Mesenchymal stem cell (in vitro differentiated cells and primary cell): ENCODE measurements around the gene MRNIP.

ENCODE experiments used
- DNase-seq: peaks from one replicate; pipeline ENCODE4 v3.0.0-alpha.2; 2013
- H2AFZ ChIP-seq: one replicate; pipeline ENCODE4 v1.6.1; 2013; ENCODE audit warnings: low read depth, mild to moderate bottlenecking, control low read depth, inconsistent platforms, low read length, moderate library complexity
- H2AK5ac ChIP-seq: 2 replicates; pipeline ENCODE4 v1.6.1; 2013; ENCODE audit warnings: low read length, moderate library complexity, mild to moderate bottlenecking, inconsistent platforms; ENCODE audit not compliant: severe bottlenecking
- H2BK120ac ChIP-seq: one replicate; pipeline ENCODE4 v1.6.1; 2013; ENCODE audit warnings: low read depth, mild to moderate bottlenecking, inconsistent platforms, low read length, moderate library complexity
- H2BK12ac ChIP-seq, 2 experiments: one replicate each; pipeline ENCODE4 v1.6.1; 2013; ENCODE audit warnings: inconsistent platforms in 2 of 2, low read length in 2 of 2, mild to moderate bottlenecking in 2 of 2, moderate library complexity in 2 of 2, control low read depth in 1 of 2
- H2BK15ac ChIP-seq: one replicate; pipeline ENCODE4 v1.6.1; 2013; ENCODE audit warnings: mild to moderate bottlenecking, low read depth, inconsistent platforms; ENCODE audit not compliant: poor library complexity, severe bottlenecking
- H2BK5ac ChIP-seq: 2 replicates; pipeline ENCODE4 v1.6.1; 2013; ENCODE audit warnings: low read depth, mild to moderate bottlenecking, low read length, control low read depth, inconsistent platforms; ENCODE audit not compliant: poor library complexity, severe bottlenecking
- H3K14ac ChIP-seq, 2 experiments: one replicate each; pipeline ENCODE4 v1.6.1; 2013; ENCODE audit warnings: inconsistent platforms in 2 of 2, low read length in 2 of 2, control low read depth in 1 of 2, mild to moderate bottlenecking in 1 of 2, moderate library complexity in 1 of 2
- H3K18ac ChIP-seq, 2 experiments: one replicate each; pipeline ENCODE4 v1.6.1; 2013; ENCODE audit warnings: inconsistent platforms in 2 of 2, low read length in 2 of 2, control low read depth in 1 of 2, low read depth in 1 of 2, mild to moderate bottlenecking in 1 of 2
- H3K23ac ChIP-seq, 2 experiments: one replicate each; pipeline ENCODE4 v1.6.1; 2013; ENCODE audit warnings: inconsistent platforms in 2 of 2, low read length in 2 of 2, mild to moderate bottlenecking in 2 of 2, moderate library complexity in 2 of 2, control low read depth in 1 of 2
- H3K27ac ChIP-seq: 2 replicates; pipeline ENCODE4 v1.5.1; 2013; ENCODE audit warnings: mild to moderate bottlenecking, moderate library complexity, low read length, control low read depth, inconsistent platforms; ENCODE audit not compliant: poor library complexity, severe bottlenecking
- H3K27me3 ChIP-seq, 2 experiments: 2 replicates each; pipeline versions ENCODE4 v1.6.1 to v1.7.0; 2013; ENCODE audit warnings: low read length in 2 of 2, mild to moderate bottlenecking in 2 of 2, moderate library complexity in 2 of 2, control low read depth in 1 of 2, inconsistent platforms in 1 of 2; ENCODE audit not compliant: control insufficient read depth in 1 of 2, insufficient read depth in 1 of 2
- H3K36me3 ChIP-seq, 2 experiments: 2 replicates each; pipeline versions ENCODE4 v1.6.1 to v1.7.0; 2013; ENCODE audit warnings: low read length in 2 of 2, control low read depth in 1 of 2, inconsistent platforms in 1 of 2, low read depth in 1 of 2, mild to moderate bottlenecking in 1 of 2; ENCODE audit not compliant: insufficient read depth in 2 of 2, control insufficient read depth in 1 of 2
- H3K4ac ChIP-seq, 2 experiments: one replicate each; pipeline ENCODE4 v1.6.1; 2013; ENCODE audit warnings: inconsistent platforms in 2 of 2, low read length in 2 of 2, mild to moderate bottlenecking in 2 of 2, moderate library complexity in 2 of 2, control low read depth in 1 of 2, low read depth in 1 of 2
- H3K4me1 ChIP-seq: 2 replicates; pipeline ENCODE4 v1.6.1; 2013; ENCODE audit warnings: low read depth, low read length, control low read depth; ENCODE audit not compliant: control insufficient read depth, insufficient read depth
- H3K4me2 ChIP-seq: 2 replicates; pipeline ENCODE4 v1.6.1; 2013; ENCODE audit warnings: low read length, mild to moderate bottlenecking, inconsistent platforms; ENCODE audit not compliant: poor library complexity, severe bottlenecking
- H3K4me3 ChIP-seq, 2 experiments: 2 replicates each; pipeline versions ENCODE4 v1.5.1 to v1.7.0; 2013; ENCODE audit warnings: low read length in 2 of 2, mild to moderate bottlenecking in 2 of 2, control low read depth in 1 of 2, low read depth in 1 of 2; ENCODE audit not compliant: insufficient read depth in 1 of 2
- H3K79me1 ChIP-seq: replicated peaks from 2 replicates; pipeline ENCODE4 v1.6.1; 2013; ENCODE audit warnings: mild to moderate bottlenecking, control low read depth, low read length, inconsistent platforms; ENCODE audit not compliant: poor library complexity, severe bottlenecking
- H3K9ac ChIP-seq: 2 replicates; pipeline ENCODE4 v1.7.0; 2013; ENCODE audit warnings: mild to moderate bottlenecking, low read length, moderate library complexity
- H3K9me3 ChIP-seq: 2 replicates; pipeline ENCODE4 v1.7.0; 2013; ENCODE audit warnings: mild to moderate bottlenecking, low read length; ENCODE audit not compliant: control insufficient read depth
- H4K8ac ChIP-seq: one replicate; pipeline ENCODE4 v1.6.1; 2013; ENCODE audit warnings: inconsistent platforms, mild to moderate bottlenecking, low read length, moderate library complexity
- H4K91ac ChIP-seq: one replicate; pipeline ENCODE4 v1.6.1; 2013; ENCODE audit warnings: mild to moderate bottlenecking, low read length, inconsistent platforms
- WGBS: methylation state at CpG from one replicate; pipeline ENCODE4 v1.1.7; 2013; ENCODE audit warnings: mixed read lengths; 5-methylcytosine and 5-hydroxymethylcytosine counted together

The MRNIP gene

DNA sequence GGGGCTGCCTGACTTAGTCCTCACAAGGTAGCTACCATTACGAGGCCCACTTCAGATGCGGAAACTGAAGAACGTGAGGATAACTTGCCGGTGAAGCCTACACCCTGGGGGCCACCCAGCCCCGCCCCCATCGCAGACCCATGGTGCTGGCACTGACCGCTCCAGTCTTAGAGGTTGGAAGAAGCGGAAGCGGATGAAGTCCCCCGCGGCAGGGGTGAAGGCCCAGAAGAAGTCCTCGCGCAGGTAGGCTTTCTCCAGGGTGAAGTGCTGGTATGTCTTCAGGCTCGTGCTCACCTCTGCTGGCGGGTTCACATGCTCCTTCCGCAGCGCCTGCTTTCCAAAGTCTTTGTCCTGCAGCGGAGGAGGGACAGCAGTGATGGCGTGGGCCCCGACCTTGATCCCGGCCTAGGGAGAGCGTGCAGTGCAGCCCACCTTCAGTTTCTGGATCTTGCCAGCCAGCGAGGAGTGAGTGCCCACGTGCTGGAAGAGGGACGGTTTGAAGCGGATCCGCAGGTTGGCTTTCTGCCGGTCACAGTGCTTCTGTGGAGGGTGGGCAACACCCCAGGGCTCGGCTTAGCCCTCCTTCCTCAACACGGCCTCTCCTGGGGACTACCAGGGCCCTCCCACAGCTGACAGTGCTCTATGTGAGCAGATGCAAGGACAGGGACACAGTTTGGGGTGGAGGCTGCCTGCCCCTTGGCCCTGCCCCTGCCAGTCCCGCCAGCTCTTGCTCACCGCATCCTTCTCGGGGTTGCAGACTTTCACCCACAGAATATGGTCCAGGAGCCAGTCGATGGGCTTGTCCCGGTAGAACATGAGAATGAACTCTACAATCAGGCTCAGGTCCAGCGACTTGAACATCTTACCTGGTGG, 59.6 kb downstream of the MRNIP start:
- H3K14ac ChIP-seq, result no peak overlapping the region
- no peaks in the 10 kb centered on the region for H3K9me3 ChIP-seq
- H2AK5ac ChIP-seq, result no peak overlapping the region
- H3K18ac ChIP-seq, result no peak overlapping the region
- no peak overlapping the region for H3K9ac ChIP-seq
- H3K4me3 ChIP-seq, result no peak overlapping the region
- H2AFZ ChIP-seq, result no peak overlapping the region
- no peak overlapping the region for H3K27ac ChIP-seq
- peaks cover 30% of the 10 kb centered on the region for H3K79me1 ChIP-seq
- peaks cover 51 to 67% of the 10 kb centered on the region in 2 experiments for H3K36me3 ChIP-seq
- H2BK120ac ChIP-seq, result no peak overlapping the region
- H2BK5ac ChIP-seq, result no peak overlapping the region
- no peak overlapping the region for H2BK12ac ChIP-seq
- H2BK15ac ChIP-seq, result no peak overlapping the region
- H3K4ac ChIP-seq, result no peak overlapping the region
- H4K91ac ChIP-seq, result no peak overlapping the region
- H3K4me1 ChIP-seq, result peaks cover 41% of the 10 kb centered on the region
- no peak for DNase-seq
- H3K4me2 ChIP-seq, result no peak overlapping the region
- no peak overlapping the region for H3K23ac ChIP-seq
- no peak overlapping the region for H4K8ac ChIP-seq
- H3K27me3 ChIP-seq, result no peaks in the 10 kb centered on the region
- whole genome bisulfite sequencing, result 97% methylated on average over 36 of the region's 36 CpGs

DNA sequence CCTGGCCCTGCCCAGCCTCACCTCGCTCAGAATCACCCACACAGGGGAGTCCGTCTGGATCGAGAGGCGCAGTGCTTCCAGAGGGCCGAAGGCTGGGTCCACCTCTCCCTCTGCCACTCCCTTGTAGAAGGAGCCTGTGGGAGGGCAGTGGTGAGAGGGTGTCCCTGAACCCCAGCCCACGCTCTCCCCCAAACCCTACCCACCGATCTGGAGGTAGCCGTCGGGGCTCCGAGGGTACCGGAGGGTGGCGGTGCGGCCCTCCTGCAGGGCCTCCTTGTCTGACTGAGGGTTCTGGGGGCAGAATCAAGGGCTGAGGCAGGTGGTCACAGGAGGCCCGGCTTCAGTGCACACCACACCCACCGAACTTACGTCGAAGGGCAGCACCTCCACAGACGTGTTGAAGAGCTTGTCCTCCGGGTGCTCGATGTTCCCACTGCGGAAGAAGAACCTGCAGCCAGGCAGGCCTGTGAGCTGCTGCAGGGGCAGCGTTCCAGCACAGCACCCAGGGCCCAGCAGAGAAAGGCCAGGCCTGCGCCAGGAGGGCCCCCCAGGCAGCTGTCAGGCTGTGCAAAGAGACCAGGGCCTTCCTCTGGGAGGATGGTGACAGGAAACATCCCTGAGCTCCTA, 60.4 kb downstream of the MRNIP start:
- no peak overlapping the region for H4K8ac ChIP-seq
- no peak overlapping the region for H2AK5ac ChIP-seq
- no peak overlapping the region for H2BK12ac ChIP-seq
- H4K91ac ChIP-seq, result no peak overlapping the region
- H3K9ac ChIP-seq, result no peak overlapping the region
- H2AFZ ChIP-seq, result no peak overlapping the region
- H3K27ac ChIP-seq, result no peak overlapping the region
- no peak overlapping the region for H2BK5ac ChIP-seq
- no peak overlapping the region for H3K4ac ChIP-seq
- H2BK120ac ChIP-seq, result no peak overlapping the region
- H3K9me3 ChIP-seq, result no peaks in the 10 kb centered on the region
- H3K4me1 ChIP-seq, result peaks cover 41% of the 10 kb centered on the region
- WGBS, result 99% methylated on average over 17 of the region's 23 CpGs
- H3K4me3 ChIP-seq, result no peak overlapping the region
- H3K4me2 ChIP-seq, result no peak overlapping the region
- H3K27me3 ChIP-seq, result no peaks in the 10 kb centered on the region
- H3K18ac ChIP-seq, result no peak overlapping the region
- H3K36me3 ChIP-seq, result peaks cover 51 to 64% of the 10 kb centered on the region in 2 experiments
- H2BK15ac ChIP-seq, result no peak overlapping the region
- no peak for DNase-seq
- H3K23ac ChIP-seq, result no peak overlapping the region
- H3K79me1 ChIP-seq, result peaks cover 30% of the 10 kb centered on the region
- no peak overlapping the region for H3K14ac ChIP-seq

DNA sequence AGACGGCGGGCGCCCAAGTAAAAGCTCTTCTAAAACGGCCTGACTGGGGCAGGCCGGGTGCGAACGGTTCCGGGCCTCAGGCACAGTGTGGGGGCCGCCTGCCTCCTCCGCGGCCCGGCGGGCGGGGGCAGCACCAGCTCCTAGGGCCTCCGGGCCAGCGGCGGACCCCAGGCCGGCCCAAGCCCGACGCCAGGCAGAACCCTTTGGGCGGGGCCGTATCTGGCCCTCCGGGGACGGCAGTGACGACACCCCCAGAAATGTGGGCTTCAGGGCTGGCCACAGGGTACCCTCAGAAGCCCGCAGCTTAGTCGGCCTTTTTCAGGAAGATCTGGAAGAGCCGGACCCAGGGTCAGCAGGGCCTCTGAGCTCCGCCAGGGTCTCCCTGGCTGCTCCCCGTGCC, 60.9 kb downstream of the MRNIP start:
- H2BK12ac ChIP-seq, result no peak overlapping the region
- no peak overlapping the region for H3K4me2 ChIP-seq
- H3K36me3 ChIP-seq, result peaks cover 51 to 62% of the 10 kb centered on the region in 2 experiments
- WGBS, result 98% methylated on average over 29 of the region's 30 CpGs
- no peaks in the 10 kb centered on the region for H3K27me3 ChIP-seq
- H3K4ac ChIP-seq, result no peak overlapping the region
- H2BK120ac ChIP-seq, result no peak overlapping the region
- no peak overlapping the region for H3K4me3 ChIP-seq
- H3K27ac ChIP-seq, result no peak overlapping the region
- peaks cover 28% of the 10 kb centered on the region for H3K79me1 ChIP-seq
- peaks cover 38% of the 10 kb centered on the region for H3K4me1 ChIP-seq
- DNase-seq, result no peak
- H4K8ac ChIP-seq, result no peak overlapping the region
- no peak overlapping the region for H3K23ac ChIP-seq
- H4K91ac ChIP-seq, result no peak overlapping the region
- no peak overlapping the region for H3K9ac ChIP-seq
- H2BK5ac ChIP-seq, result no peak overlapping the region
- no peak overlapping the region for H2AFZ ChIP-seq
- no peaks in the 10 kb centered on the region for H3K9me3 ChIP-seq
- H2BK15ac ChIP-seq, result no peak overlapping the region
- no peak overlapping the region for H3K14ac ChIP-seq
- H2AK5ac ChIP-seq, result no peak overlapping the region
- H3K18ac ChIP-seq, result no peak overlapping the region

DNA sequence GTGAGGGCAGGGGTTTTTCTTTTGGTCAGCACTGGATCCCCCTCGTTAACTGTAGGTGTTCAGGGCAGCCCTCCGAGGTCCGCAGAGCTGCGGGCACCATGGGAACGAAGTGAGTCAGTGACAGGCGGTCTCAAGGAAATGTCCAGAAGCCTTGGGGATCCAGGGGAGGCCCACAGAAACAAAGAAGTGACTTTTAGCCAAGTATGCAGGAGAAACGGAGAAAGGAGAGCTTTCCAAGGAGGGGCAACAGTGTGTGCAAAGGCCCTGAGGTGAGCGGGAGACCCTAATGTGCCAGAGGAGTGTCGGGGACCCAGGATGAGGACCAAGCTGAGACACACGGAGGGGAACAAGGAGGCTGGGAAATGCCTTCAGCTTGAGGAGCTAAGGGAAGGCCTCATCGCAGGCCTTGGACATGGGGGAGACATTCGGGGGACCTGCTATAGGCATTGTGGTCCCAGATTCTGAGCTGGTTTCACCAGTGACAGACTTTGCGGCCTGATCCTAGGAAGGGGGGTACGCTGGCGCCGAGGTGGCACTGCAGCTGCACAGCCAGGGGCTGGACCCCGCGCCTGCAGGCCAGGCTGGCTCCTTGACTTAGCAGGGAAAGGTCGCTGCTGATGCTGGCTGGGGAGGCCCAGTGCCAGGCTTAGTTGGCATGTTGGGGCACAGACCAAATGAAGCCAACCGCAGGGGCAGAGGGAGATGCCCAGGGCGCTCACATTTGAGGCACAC, 61.6 kb downstream of the MRNIP start:
- Histone ChIP-seq H4K8ac (peak overlapping the region; percentile 71), H3K14ac (no peak overlapping the region), H3K9ac (peak overlapping the region; percentile 83), H4K91ac (no peak overlapping the region), H3K18ac (peak overlapping the region; percentile 24 to 40), H3K4me3 (peak overlapping the region in 1 of 2 experiments; percentile 70), H2AFZ (no peak overlapping the region), H3K4ac (no peak overlapping the region), H2BK12ac (no peak overlapping the region), H2BK120ac (no peak overlapping the region), H3K9me3 (no peaks in the 10 kb centered on the region), H3K36me3 (peaks cover 49 to 58% of the 10 kb centered on the region in 2 experiments), H2AK5ac (no peak overlapping the region), H3K27ac (no peak overlapping the region), H3K4me2 (peak overlapping the region; percentile 94), H2BK15ac (no peak overlapping the region), H3K79me1 (peaks cover 28% of the 10 kb centered on the region), H2BK5ac (no peak overlapping the region), H3K23ac (no peak overlapping the region), H3K4me1 (peaks cover 35% of the 10 kb centered on the region), H3K27me3 (no peaks in the 10 kb centered on the region)
- 94% methylated on average over 19 of the region's 21 CpGs for WGBS
- DNase-seq, result no peak
